ENCODE results near the gene KMT2A. TPM values are rescaled to one million over a fixed set of nuclear protein-coding genes. Genes with fewer than 3 reads are reported as not detected.

KMT2A gene
- total and polyA plus RNA-seq, 2 experiments from 2014 or later: 34.3 to 72.2 TPM

DNA sequence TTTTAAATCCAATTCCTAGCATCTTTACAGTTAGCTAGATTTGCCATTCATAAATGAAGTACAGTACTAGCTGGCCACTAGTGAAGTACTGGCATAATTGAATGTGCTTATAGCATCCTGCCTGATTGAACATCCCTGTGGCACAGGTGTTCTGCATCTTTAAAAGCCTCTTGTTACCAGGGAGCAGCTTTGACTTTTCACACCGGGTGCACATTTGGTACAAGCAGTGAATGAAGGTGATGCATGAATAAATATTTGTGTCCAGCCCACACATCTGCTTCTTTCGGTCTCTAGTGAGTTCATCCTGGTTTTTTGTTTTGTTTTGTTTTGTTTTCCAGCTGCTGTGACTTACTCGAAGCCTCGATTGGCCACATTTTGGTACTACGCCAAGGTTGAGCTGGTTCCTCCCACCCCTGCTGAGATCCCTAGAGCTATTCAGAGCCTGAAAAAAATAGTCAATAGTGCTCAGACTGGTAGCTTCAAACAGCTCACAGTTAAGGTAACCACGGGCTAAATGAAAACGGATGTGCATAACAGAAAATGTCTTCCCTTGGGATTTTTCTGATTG, 29.6 kb upstream of the KMT2A start (continued):
- TF ChIP-seq, protein P1, sequence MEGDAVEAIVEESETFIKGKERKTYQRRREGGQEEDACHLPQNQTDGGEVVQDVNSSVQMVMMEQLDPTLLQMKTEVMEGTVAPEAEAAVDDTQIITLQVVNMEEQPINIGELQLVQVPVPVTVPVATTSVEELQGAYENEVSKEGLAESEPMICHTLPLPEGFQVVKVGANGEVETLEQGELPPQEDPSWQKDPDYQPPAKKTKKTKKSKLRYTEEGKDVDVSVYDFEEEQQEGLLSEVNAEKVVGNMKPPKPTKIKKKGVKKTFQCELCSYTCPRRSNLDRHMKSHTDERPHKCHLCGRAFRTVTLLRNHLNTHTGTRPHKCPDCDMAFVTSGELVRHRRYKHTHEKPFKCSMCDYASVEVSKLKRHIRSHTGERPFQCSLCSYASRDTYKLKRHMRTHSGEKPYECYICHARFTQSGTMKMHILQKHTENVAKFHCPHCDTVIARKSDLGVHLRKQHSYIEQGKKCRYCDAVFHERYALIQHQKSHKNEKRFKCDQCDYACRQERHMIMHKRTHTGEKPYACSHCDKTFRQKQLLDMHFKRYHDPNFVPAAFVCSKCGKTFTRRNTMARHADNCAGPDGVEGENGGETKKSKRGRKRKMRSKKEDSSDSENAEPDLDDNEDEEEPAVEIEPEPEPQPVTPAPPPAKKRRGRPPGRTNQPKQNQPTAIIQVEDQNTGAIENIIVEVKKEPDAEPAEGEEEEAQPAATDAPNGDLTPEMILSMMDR (conservative IDR thresholded peaks at IDR 0.05; ENCODE audit: low read depth in 2 of 2): no peak
- TF ChIP-seq EZH2phosphoT487 (IDR thresholded peaks at IDR 0.05; ENCODE audit: unreplicated experiment): no peak
- no peak for TF ChIP-seq ZNF331 (CRISPR knock-in tag; IDR thresholded peaks at IDR 0.05; ENCODE audit: low read depth)
- TF ChIP-seq POLR2AphosphoS5 (IDR thresholded peaks at IDR 0.05; ENCODE audit: low read depth): no peak
- TF ChIP-seq CREB1 (CRISPR knock-in tag; IDR thresholded peaks at IDR 0.05; ENCODE audit: low read depth): no peak
- no peak for TF ChIP-seq JUNB (IDR thresholded peaks at IDR 0.05; ENCODE audit: unreplicated experiment)
- TF ChIP-seq, protein P2, sequence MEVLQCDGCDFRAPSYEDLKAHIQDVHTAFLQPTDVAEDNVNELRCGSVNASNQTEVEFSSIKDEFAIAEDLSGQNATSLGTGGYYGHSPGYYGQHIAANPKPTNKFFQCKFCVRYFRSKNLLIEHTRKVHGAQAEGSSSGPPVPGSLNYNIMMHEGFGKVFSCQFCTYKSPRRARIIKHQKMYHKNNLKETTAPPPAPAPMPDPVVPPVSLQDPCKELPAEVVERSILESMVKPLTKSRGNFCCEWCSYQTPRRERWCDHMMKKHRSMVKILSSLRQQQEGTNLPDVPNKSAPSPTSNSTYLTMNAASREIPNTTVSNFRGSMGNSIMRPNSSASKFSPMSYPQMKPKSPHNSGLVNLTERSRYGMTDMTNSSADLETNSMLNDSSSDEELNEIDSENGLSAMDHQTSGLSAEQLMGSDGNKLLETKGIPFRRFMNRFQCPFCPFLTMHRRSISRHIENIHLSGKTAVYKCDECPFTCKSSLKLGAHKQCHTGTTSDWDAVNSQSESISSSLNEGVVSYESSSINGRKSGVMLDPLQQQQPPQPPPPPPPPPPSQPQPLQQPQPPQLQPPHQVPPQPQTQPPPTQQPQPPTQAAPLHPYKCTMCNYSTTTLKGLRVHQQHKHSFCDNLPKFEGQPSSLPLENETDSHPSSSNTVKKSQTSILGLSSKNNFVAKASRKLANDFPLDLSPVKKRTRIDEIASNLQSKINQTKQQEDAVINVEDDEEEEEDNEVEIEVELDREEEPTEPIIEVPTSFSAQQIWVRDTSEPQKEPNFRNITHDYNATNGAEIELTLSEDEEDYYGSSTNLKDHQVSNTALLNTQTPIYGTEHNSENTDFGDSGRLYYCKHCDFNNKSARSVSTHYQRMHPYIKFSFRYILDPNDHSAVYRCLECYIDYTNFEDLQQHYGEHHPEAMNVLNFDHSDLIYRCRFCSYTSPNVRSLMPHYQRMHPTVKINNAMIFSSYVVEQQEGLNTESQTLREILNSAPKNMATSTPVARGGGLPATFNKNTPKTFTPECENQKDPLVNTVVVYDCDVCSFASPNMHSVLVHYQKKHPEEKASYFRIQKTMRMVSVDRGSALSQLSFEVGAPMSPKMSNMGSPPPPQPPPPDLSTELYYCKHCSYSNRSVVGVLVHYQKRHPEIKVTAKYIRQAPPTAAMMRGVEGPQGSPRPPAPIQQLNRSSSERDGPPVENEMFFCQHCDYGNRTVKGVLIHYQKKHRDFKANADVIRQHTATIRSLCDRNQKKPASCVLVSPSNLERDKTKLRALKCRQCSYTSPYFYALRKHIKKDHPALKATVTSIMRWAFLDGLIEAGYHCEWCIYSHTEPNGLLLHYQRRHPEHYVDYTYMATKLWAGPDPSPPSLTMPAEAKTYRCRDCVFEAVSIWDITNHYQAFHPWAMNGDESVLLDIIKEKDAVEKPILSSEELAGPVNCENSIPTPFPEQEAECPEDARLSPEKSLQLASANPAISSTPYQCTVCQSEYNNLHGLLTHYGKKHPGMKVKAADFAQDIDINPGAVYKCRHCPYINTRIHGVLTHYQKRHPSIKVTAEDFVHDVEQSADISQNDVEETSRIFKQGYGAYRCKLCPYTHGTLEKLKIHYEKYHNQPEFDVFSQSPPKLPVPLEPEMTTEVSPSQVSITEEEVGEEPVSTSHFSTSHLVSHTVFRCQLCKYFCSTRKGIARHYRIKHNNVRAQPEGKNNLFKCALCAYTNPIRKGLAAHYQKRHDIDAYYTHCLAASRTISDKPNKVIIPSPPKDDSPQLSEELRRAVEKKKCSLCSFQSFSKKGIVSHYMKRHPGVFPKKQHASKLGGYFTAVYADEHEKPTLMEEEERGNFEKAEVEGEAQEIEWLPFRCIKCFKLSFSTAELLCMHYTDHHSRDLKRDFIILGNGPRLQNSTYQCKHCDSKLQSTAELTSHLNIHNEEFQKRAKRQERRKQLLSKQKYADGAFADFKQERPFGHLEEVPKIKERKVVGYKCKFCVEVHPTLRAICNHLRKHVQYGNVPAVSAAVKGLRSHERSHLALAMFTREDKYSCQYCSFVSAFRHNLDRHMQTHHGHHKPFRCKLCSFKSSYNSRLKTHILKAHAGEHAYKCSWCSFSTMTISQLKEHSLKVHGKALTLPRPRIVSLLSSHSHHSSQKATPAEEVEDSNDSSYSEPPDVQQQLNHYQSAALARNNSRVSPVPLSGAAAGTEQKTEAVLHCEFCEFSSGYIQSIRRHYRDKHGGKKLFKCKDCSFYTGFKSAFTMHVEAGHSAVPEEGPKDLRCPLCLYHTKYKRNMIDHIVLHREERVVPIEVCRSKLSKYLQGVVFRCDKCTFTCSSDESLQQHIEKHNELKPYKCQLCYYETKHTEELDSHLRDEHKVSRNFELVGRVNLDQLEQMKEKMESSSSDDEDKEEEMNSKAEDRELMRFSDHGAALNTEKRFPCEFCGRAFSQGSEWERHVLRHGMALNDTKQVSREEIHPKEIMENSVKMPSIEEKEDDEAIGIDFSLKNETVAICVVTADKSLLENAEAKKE (CRISPR knock-in tag; IDR thresholded peaks at IDR 0.05): no peak
